ENCODE data around the gene MOB1A.

DNA sequence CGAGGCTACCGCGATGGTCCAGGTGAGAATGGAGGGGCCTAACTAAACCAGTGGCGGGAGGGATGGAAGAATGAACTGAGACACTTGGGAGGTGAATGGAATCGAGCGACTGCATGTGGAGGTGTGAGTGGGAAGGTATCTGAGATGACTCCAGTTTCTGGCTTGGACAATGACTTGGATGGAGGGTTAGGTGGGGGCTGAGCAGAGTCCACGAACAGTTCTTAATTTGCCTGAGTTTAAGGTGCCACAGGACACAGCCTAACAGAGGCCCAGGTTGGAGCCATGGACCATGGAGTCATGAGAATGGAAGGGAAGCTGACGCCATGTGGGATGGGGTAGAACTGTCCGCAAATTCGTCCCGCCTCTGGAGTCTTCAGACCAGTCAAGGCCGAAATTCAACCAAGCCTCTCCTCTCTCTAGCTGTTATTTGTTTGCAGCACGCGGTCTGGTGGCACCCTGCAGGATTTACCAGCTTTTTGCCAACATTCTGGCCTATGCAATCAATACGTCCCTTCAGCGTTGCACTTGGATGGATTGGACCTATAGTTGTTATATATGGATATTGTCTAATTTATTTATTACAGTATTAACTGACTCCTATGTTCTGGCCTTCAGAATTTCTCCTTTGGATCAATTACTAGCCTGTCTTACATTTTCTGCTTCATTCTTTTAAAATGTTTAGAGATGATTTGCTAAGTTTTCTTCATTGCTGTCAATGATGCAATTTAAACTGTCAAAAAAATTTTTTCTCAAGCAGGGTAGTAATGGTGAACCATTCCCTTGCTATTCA is 30.0 kb downstream of the MOB1A start:
- no peak for TF ChIP-seq POLR2A (IDR thresholded peaks at IDR 0.05; ENCODE audit: low read depth, low read length)
- TF ChIP-seq POLR2AphosphoS5 (IDR thresholded peaks at IDR 0.05; ENCODE audit: low read depth, low read length): no peak
- no peak for TF ChIP-seq TAF1 (IDR thresholded peaks at IDR 0.05; ENCODE audit: borderline replicate concordance, low read depth, low read length)

All from GM12892 (cell line).